Endothelial cell of umbilical vein (primary cell): ENCODE results near the gene SFXN3. TPM values are rescaled to one million over a fixed set of nuclear protein-coding genes. Genes with fewer than 3 reads are reported as not detected.

Experiments
- BruUV-seq: library from RNA; stranded (reverse); fragments of 400-500 nt; replicated peaks from 2 replicates; lab custom pipeline; 2021; lab: Mats Ljungman, UMichigan
- CTCF ChIA-PET: fragments of 300-600, 350-600 bp; sonication (Branson Sonifier 250); formaldehyde crosslinking; loops from one replicate; lab custom pipeline; 2021; ENCODE audit warnings: antibody characterized with exemption, inconsistent platforms; lab: Charles Lee
- POLR2A ChIA-PET: fragments of 300-600, 350-600 bp; sonication (Branson Sonifier 250); formaldehyde crosslinking; loops from one replicate; lab custom pipeline; 2021; ENCODE audit warnings: antibody characterized with exemption, inconsistent platforms; lab: Charles Lee
- DNase-seq: peaks from one replicate; pipeline ENCODE4 v3.0.0-alpha.2; 2011; ENCODE audit warnings: low read depth, low spot score
- FAIRE-seq: peaks from 2 replicates; lab custom pipeline; 2011; peaks lifted over from hg19 to GRCh38; lab: Jason Lieb, UNC
- H2AFZ ChIP-seq: 2 replicates; pipeline ENCODE4 v1.6.0; 2012; ENCODE audit warnings: low read depth, low read length, control low read depth, inconsistent platforms
- H3K27ac ChIP-seq: 2 replicates; pipeline ENCODE4 v1.5.1; 2011; ENCODE audit warnings: low read depth, mild to moderate bottlenecking, control low read depth, low read length, moderate library complexity; ENCODE audit not compliant: insufficient read depth
- H3K27me3 ChIP-seq, 2 experiments: 2 replicates each; pipeline versions ENCODE4 v1.6.0 to v1.6.1; 2011; ENCODE audit warnings: low read length in 2 of 2, mixed read lengths in 1 of 2; ENCODE audit not compliant: control insufficient read depth in 2 of 2, insufficient read depth in 2 of 2
- H3K36me3 ChIP-seq, 2 experiments: 2 replicates in 1 of 2; 3 replicates in 1 of 2; pipeline ENCODE4 v1.5.1; 2011; ENCODE audit warnings: low read length in 2 of 2, mild to moderate bottlenecking in 1 of 2, moderate library complexity in 1 of 2; ENCODE audit not compliant: control insufficient read depth in 2 of 2, insufficient read depth in 2 of 2; ENCODE audit errors: extremely low read depth in 1 of 2
- H3K4me1 ChIP-seq: 3 replicates; pipeline ENCODE4 v1.5.1; 2011; ENCODE audit warnings: mild to moderate bottlenecking, low read length; ENCODE audit not compliant: control insufficient read depth, insufficient read depth; ENCODE audit errors: extremely low read depth
- H3K4me2 ChIP-seq: 2 replicates; pipeline ENCODE4 v1.6.1; 2011; ENCODE audit warnings: low read length, control low read depth, mixed read lengths; ENCODE audit not compliant: insufficient read depth
- H3K4me3 ChIP-seq, 3 experiments: fragments of 200-600 bp in 1 of 3; sonication (generic), shearing (Covaris generic) in 1 of 3; replicated peaks in 1 of 3; 2 replicates each; pipeline ENCODE4 v1.5.1; 2011 to 2016; ENCODE audit warnings: control low read depth in 3 of 3, low read length in 3 of 3, mild to moderate bottlenecking in 2 of 3, inconsistent platforms in 1 of 3, low read depth in 1 of 3, moderate library complexity in 1 of 3; ENCODE audit not compliant: insufficient read depth in 1 of 3
- H3K79me2 ChIP-seq: 2 replicates; pipeline ENCODE4 v1.6.0; 2012; ENCODE audit warnings: low read length, inconsistent platforms; ENCODE audit not compliant: control insufficient read depth, insufficient read depth
- H3K9ac ChIP-seq: replicated peaks from 2 replicates; pipeline ENCODE3; 2011; ENCODE audit warnings: low read length, control low read depth; ENCODE audit not compliant: insufficient read depth; ENCODE audit errors: extremely low read depth
- H3K9me1 ChIP-seq: replicated peaks from 3 replicates; pipeline ENCODE4 v1.6.0; 2011; ENCODE audit warnings: mild to moderate bottlenecking, low read length; ENCODE audit not compliant: control insufficient read depth, insufficient read depth; ENCODE audit errors: extremely low read depth
- H3K9me3 ChIP-seq: replicated peaks from 2 replicates; pipeline ENCODE4 v1.5.1; 2012; ENCODE audit warnings: low read length, inconsistent platforms; ENCODE audit not compliant: control insufficient read depth, insufficient read depth
- H4K20me1 ChIP-seq: replicated peaks from 2 replicates; pipeline ENCODE3; 2011; ENCODE audit warnings: mild to moderate bottlenecking, low read length; ENCODE audit not compliant: control insufficient read depth, insufficient read depth; ENCODE audit errors: extremely low read depth
- CTCF ChIP-seq, 2 donors: IDR thresholded peaks; 1 replicate in 1 of 2; 2 replicates in 1 of 2; pipeline ENCODE4 v1.5.1; 2011; ENCODE audit warnings: low read length in 2 of 2, mild to moderate bottlenecking in 2 of 2, moderate library complexity in 2 of 2, control low read depth in 1 of 2, inconsistent platforms in 1 of 2, low read depth in 1 of 2; ENCODE audit not compliant: insufficient read depth in 1 of 2; ENCODE audit errors: extremely low read depth in 1 of 2
- EZH2 ChIP-seq: IDR thresholded peaks from 2 replicates; pipeline ENCODE4 v1.6.1; 2012; ENCODE audit warnings: borderline replicate concordance, low read depth, mild to moderate bottlenecking, moderate library complexity, low read length, inconsistent platforms; ENCODE audit not compliant: severe bottlenecking
- MAX ChIP-seq: IDR thresholded peaks from 2 replicates; pipeline ENCODE4 v1.6.1; 2011; ENCODE audit not compliant: insufficient read depth, insufficient read length
- MYC ChIP-seq: IDR thresholded peaks from one replicate; pipeline ENCODE4 v1.6.1; 2011; ENCODE audit warnings: mild to moderate bottlenecking, low read depth, low read length
- POLR2A ChIP-seq: IDR thresholded peaks from 2 replicates; pipeline ENCODE4 v1.6.1; 2012; ENCODE audit warnings: low read depth, mild to moderate bottlenecking, control low read depth, low read length
- POLR2AphosphoS5 ChIP-seq: IDR thresholded peaks from 2 replicates; pipeline ENCODE4 v1.6.1; 2012; ENCODE audit warnings: low read depth, mild to moderate bottlenecking, control low read depth, low read length, moderate library complexity; ENCODE audit not compliant: insufficient read depth
- dilution Hi-C: fragments of 300-500 bp; cut with MboI; formaldehyde crosslinking; loops from one replicate; pipeline ENCODE4 v1.15.0; 2019; ENCODE audit warnings: low sequenced_read_pairs; ENCODE audit not compliant: extremely low pct_ligation_motif_present
- intact Hi-C: fragments of 100-400 bp; cut with micrococcal nuclease; formaldehyde crosslinking; loops from one replicate; pipeline ENCODE4 v1.10.0; 2022
- polyA plus RNA-seq, 4 experiments: library from polyadenylated mRNA; depleted of rRNA in 3 of 4; stranded (reverse) in 3 of 4; unstranded in 1 of 4; fragments of >200 nt; gene quantifications; 2 replicates each; pipeline versions ENCODE4 v1.2.1 to v1.2.3, GENCODE V29; 2011 to 2012; ENCODE audit warnings: missing spikeins in 1 of 4
- total RNA-seq: library from RNA; stranded (reverse); gene quantifications from 2 replicates; pipeline ENCODE4 v1.2.3, GENCODE V29; 2021

Gene SFXN3
- total and polyA plus RNA-seq, 2 donors (not counting 3 experiments of a cell fraction or from before 2014, with no cell fraction given) = 83.1 to 117 TPM

GRCh38 chr10:101041252-101041761 is 10.3 kb downstream of the SFXN3 start:
- Histone ChIP-seq H3K9me3 (no peaks in the 10 kb centered on the region), H3K4me3 (no peak overlapping the region), H3K9ac (no peak overlapping the region), H3K27ac (no peak overlapping the region), H3K27me3 (peaks cover 2 to 5% of the 10 kb centered on the region in 2 experiments), H3K79me2 (no peaks in the 10 kb centered on the region), H3K9me1 (no peaks in the 10 kb centered on the region), H3K4me1 (peaks cover 11% of the 10 kb centered on the region), H3K36me3 (peaks cover 10 to 33% of the 10 kb centered on the region in 2 experiments), H3K4me2 (no peak overlapping the region), H4K20me1 (no peaks in the 10 kb centered on the region), H2AFZ (no peak overlapping the region)
- BruUV-seq = no TSS peak
- intact Hi-C loops (loop anchor here (1.0 kb wide), 2 partner anchors 9 to 25 kb away; no protein-coding TSS in a partner anchor), dilution Hi-C loops (no loop called here)
- FAIRE-seq (peak; percentile 87), DNase-seq (peak; percentile 83)
- TF ChIP-seq POLR2A (no peak), CTCF (IDR thresholded peaks at IDR 0.05; ENCODE audit: extremely low read depth in 1 of 2, insufficient read depth in 1 of 2, low read depth in 1 of 2, low read length in 2 of 2) (peak; percentile 82), EZH2 (no peak)
- POLR2A ChIA-PET = interaction anchor here (0.6 kb wide), 2 partner anchors 20 to 57 kb away, joined by 3 to 9 read pairs; no protein-coding TSS in a partner anchor
- CTCF ChIA-PET = interaction anchor here (0.6 to 9.9 kb wide), 22 partner anchors 11 to 1599 kb away, joined by 3 to 165 read pairs (median 4); partner anchors contain the start of genes KAZALD1, PDZD7 and SFXN3

- Histone ChIP-seq H2AFZ (no peak overlapping the region), H3K36me3 (peaks cover 7 to 26% of the 10 kb centered on the region in 2 experiments), H3K4me1 (peaks cover 11% of the 10 kb centered on the region), H3K27ac (peak overlapping the region; percentile 71), H3K79me2 (no peaks in the 10 kb centered on the region), H3K27me3 (peaks cover 10 to 11% of the 10 kb centered on the region in 2 experiments), H3K9me1 (no peaks in the 10 kb centered on the region), H3K4me2 (peak overlapping the region; percentile 33), H3K4me3 (peak overlapping the region in 1 of 3 experiments; percentile 38), H3K9me3 (no peaks in the 10 kb centered on the region), H3K9ac (peak overlapping the region; percentile 74), H4K20me1 (no peaks in the 10 kb centered on the region)
- no peak for FAIRE-seq
- BruUV-seq = no TSS peak
- intact Hi-C loops (no loop called here), dilution Hi-C loops (no loop called here)
- TF ChIP-seq POLR2A (no peak), MAX (no peak), POLR2AphosphoS5 (peak; percentile 7), MYC (no peak)
- CTCF ChIA-PET = interaction anchor here (0.7 to 9.9 kb wide), 14 partner anchors 8 to 240 kb away, joined by 3 to 165 read pairs (median 6); partner anchors contain the start of genes KAZALD1, PDZD7 and SFXN3
- POLR2A ChIA-PET = interaction anchor here (1.1 to 1.7 kb wide), 2 partner anchors 10 to 11 kb away, joined by 3 to 6 read pairs; partner anchors contain the start of genes PDZD7 and SFXN3
- no peak for DNase-seq
Measured at GRCh38 chr10:101042118-101042517, 11.1 kb downstream of the SFXN3 start.
